Limb (tissue), 2 donors: ENCODE measurements around the gene DAP3.
"Not testable (repeated sequence)": the region's sequence is repeated elsewhere in the genome, so short reads cannot be mapped to it uniquely, and the experiment has no call there.

ENCODE experiments used
- DNase-seq, 2 donors: peaks; one replicate each; pipeline ENCODE4 v3.0.0-alpha.2; 2016; ENCODE audit errors: extremely low spot score in 2 of 2

Gene DAP3

DNA sequence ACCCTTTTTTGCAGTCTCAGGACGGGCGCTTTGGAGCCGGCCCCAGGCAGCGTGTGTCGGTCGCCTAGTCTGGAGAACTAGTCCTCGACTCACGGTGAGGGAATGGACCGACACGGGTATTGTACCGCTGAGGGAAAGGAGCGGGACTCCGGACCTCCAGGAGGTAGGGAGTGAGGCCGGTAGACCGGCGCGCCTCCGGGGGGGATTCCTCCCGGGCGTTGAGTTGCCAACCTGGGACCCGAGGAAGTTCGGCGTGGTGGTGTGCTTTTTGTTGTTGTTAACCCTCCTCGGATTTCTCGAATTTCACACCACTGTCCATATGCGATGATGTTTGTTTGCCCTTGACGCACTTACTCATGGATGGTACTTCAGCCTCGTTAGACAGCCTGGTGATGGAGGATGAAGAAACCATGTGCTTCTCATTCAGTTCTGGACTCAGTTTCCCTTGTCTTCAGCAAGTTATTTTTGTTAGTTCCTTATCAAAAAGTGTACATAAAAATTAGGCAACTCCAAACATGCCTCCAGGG lies at the start of gene DAP3:
Gene DAP3, plus strand, starts transcription at position 11 of the 527 bp plus-strand sequence. CDS start 20,689 bp downstream, outside the sequence.
- not testable (repeated sequence) for DNase-seq

DNA sequence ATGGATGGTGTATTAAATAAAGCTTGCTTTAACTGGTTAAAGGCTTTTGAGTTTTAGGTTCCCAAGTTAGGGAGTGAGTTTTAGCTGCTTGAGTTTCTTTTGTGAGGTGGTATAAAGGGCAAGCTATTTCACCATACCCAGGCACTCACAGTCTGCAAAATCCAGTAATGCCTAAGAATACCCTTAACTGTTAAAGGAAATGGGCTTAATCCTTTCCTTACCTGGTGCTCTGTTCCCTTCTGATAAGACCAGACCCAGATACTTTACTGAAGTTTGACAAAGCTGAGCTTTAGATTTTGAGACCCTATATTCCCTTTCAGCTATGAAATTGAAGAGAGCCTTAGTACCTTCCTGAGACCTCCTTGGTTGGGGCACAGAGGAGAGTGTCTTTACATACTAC lies 48.5 kb upstream of the DAP3 start:
- no peak for DNase-seq

DNA sequence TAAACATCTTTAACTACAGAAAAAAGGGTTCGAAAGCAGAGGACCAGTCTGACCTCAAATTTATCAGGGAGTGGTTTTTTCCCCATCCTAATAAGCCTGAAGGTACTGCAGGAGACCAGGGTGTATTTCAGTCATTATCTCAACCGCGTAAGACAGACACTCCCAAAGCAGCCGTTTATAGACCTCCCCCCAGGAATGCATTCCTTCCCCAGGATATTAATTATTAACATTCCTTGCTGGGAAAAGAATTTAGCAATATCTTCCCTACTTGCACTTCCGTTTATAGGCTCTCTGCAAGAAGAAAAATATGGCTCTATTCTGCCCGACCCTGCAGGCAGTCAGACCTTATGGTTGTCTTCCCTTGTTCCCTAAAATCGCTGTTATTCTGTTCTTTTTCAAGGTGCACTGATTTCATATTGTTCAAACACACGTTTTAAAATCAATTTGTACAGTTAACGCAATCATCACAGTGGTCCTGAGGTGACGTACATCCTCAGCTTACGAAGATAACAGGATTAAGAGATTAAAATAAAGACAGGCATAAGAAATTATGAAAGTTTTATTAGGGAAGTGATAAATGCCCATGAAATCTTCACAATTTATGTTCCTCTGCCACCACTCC lies 46.2 kb upstream of the DAP3 start:
- not testable (repeated sequence) for DNase-seq

- DNase-seq: no peak
Observed at GRCh38 chr1:155643230-155643629, 45.7 kb upstream of the DAP3 start.

DNA sequence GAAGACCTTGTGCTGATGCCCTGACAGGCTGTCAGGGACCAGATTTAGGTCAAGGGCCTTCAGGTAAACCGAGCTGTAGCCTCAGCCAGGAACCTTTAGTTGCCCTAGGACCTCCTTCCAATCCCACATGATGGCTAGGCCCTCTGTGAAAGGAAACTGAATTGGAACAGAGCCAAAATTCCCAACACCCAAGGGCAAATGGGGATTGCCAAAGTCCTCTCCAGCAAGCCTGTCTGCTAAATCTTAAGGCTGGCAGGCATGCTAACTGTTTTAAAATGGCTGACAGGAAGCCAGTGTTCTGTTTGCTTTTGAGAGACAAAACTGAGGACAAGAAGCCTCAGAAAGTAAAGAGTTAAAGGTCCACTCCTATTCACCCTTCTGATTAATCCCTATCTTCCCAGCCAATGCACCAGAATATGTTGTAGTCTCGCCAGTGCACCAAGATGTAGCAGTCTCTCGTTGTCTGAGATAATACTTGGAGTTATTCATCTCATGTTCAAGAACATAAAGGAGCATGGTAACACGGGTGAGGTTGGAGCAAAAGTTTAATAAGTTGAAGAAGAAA lies 43.8 kb upstream of the DAP3 start:
- DNase-seq: no peak

DNA sequence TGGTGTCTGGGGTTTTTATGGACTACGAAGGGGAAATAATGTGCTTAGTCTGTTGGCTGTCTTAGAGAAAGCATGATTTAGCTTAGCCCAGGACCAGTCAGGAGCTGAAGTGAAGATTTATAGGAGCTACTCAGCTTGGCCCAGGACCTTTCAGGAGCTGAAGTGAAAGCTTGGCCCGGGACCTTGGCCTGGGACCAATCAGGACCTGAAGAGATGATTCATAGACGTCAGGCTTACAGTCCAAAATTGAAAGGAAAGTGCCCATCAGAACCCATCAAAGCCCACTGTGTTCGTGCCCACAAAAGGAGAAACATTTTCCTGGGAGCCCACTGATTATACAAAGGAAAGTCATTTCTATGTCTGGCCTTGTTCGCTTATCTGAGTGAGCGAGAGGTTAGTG lies 43.2 kb upstream of the DAP3 start:
- DNase-seq: no peak

DNA sequence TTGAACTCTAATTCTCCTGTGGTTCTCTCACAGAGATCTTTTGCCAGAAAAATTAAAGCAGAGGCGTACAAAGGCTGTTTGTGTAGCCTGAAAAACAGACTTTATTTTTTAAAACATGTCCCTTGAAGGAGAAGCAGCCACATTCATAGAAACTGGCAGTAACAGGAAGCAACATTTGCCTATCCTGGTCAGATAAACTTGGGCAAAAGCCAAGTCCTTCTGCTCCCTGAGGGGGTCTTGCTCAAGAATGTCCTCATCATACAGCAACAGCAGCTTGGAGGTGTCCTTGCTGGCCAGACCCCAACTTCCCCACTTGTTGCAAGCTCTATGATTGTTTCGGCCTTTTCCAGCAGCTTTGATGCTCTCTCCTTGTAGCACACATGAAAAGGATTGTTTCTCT lies 42.6 kb upstream of the DAP3 start:
- DNase-seq: no peak

- DNase-seq: no peak
Observed at GRCh38 chr1:155648207-155649147, 40.4 kb upstream of the DAP3 start.

- no peak for DNase-seq
Observed at GRCh38 chr1:155649676-155650075, 39.2 kb upstream of the DAP3 start.

DNA sequence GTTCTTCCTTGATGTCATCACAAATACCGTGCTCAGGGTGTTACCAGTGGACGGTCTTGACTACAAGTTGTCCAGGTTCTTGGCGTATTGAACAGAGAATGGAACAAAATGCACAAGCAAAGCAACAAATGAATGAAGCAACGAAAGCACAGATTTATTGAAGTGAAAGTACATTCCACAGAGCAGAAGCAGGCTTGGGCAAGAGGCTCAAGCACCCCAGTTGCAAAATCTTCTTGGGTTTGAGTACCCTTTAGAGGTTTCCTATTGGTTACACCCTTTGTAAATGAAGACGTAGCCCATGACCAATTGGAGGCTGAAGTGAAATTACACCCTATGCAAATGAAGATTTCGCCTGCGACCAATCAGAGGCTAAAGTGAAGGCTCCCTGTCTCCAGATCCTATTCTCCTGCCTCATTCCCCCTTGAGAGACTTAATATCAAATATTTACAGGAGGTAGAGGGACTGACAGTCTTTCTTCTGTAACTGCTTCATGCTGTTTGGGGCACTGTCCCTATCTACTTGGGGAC lies 38.6 kb upstream of the DAP3 start:
- DNase-seq: no peak

DNA sequence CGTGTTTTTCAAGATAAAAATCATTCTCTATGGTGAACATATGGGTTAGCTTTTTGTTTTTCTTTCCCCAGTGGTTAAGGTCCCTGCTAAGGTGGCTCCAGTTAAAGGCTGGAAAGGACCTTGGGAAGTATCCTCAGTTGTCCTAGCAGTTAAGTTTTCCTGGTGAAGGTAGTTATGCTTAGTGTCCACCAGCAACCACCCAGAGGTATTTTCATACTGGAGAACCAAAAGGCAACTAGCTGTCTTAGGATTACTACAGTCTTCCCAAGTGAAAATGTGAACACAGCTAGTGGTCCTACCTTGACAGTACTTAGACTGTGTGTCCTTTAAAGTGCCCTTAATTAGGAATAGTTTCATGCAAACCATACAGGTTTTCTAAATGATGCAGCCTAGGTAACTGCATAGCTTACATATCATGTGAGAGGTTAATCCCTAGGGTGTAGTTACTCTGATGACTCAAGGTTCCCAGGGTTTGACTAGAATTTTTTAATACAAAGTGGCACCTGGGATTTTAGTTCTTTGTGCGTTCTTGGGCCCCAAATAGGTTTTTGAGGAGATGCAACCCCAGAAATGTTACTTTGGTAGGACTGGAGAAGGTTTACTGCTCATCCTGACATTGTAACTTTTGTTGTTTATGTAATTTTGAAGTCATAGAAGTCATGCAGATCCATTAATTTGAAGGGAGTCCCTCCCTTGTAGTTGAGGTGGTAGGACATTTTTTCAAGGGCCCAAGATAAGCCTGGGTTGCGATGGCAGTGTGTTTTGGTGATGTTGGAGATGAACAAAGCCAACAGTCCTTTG lies 36.8 kb upstream of the DAP3 start:
- no peak for DNase-seq

GRCh38 chr1:155652951-155653350 lies 35.9 kb upstream of the DAP3 start:
- DNase-seq: no peak

DNA sequence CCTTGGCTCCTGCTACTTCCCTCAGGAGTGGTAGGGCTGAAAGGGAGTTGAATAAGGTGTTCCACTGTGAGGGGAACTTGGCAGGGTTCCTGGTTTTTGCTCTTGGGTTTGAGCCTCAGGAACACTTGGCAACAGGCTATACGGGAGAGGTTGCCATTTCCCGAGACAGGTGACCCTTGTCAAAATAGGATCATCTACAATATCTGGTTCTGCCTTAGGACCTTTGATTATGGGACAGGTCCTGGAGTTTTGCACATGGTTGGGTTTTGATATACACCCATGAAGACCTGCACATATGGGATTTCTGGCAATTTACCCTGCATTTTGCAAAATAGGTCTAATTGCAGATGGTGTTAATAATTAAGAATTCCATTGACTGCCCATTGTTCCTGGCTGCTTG lies 31.4 kb upstream of the DAP3 start:
- DNase-seq: no peak

- not testable (repeated sequence) for DNase-seq
Observed at GRCh38 chr1:155661239-155661638, 27.7 kb upstream of the DAP3 start.

DNA sequence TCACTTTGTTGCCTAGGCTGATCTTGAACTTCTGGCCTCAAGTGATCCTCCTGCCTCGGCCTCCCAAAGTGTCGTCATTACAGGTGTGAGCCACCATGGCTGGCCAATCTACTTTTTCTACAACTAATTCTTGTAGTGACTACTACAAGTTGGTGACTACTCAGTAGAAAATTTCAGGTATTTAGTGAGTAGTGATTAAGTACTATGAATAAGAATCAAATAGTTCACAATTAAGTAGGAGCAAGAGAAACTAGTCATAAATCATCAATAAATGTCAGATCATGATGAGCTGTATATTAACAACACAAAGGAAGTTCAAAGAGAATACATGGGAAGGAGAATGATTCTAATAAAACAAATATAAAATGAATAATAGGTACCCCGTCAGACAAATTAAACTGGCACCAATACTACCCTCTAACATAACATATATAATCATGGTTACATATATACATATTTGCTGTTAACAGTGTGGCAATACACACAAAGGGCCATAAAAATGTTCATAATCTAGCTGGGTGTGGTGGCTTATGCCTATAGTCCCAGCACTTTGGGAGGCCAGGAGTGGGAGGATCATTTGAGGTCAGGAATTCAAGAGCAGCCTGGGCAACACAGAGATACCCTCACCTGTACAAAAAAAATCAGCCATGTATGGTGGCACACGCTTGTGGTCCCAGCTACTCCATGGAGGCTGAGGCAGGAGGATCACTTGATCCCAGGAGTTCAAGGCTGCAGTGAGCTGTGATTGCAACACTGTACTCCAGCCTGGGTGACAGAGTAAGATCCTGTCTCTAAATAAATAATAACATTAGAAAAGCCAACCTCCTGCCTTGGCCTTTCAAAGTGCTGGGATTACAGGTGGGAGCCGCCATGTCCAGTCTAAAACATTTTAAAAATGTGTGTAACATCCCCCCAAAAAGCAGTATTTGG lies 19.4 kb upstream of the DAP3 start:
- no peak for DNase-seq

GRCh38 chr1:155671750-155672149 lies 17.1 kb upstream of the DAP3 start:
- no peak for DNase-seq

GRCh38 chr1:155673003-155673402 lies 15.9 kb upstream of the DAP3 start:
- DNase-seq: no peak

GRCh38 chr1:155678027-155678426 lies 10.9 kb upstream of the DAP3 start:
- no peak for DNase-seq

DNA sequence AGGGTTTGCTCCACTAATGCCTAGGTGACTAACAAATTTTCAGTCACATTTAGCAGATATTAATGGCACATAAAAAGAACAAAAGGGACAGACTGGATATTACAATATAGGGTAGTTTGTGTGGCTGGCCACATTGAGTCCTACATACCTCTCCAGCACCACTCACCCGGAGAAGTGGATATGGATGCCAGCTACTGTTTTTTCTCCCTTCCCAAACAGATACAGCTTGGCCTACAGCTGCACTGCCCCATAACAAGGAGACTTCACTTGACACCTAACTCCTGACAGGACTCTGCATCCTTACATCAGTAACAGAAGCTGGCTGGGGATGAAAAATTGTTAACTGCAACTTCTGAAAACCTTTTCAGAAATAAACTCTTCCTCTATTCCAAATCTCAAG lies 9.9 kb upstream of the DAP3 start:
- DNase-seq: not testable (repeated sequence)

DNA sequence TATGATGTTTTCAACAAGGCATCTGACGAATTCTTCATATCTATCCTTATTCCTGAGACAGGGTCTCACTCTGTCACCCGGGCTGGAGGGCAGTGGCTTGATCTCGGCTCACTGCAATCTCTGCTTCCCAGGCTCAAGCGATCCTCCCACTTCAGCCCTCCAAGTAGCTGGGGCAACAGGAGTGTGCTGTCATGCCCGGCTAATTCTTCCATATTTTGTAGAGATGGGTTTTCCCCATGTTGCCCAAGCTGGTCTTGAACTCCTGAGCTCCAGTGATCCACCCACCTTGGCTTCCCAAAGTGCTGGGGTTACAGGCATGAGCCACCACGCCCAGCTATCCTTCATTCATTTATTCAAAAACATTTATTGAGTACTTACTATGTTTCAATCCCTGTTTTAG lies 8.4 kb upstream of the DAP3 start:
- no peak for DNase-seq
